Measurements from ENCODE around the gene HDHD3. TPM values are rescaled to one million over a fixed set of nuclear protein-coding genes. Genes with fewer than 3 reads are reported as not detected.

The HDHD3 gene
- total RNA-seq, 1 donor from 2014 or later, result 9.8 TPM

DNA sequence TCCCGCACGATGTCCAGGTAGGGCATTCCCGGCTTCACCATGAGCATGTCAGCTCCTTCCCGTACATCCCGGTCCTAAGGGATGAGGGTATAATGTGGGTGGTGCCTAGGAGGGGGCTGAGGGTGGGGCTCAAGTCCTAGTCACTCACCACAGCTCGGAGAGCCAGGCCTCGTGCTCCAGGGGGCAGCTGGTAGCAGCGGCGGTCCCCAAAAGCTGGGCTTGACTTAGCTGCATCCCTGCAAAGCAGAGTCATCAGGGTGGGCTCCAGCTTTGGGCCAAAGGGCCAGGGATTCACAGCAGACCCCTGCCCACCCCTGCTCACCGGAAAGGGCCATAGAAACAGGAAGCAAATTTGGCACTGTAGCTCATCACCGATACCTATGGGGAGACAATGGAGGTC, 12.7 kb upstream of the HDHD3 start:
- H3K36me3 Mint-ChIP-seq, result peaks cover 20% of the 10 kb centered on the region
- Histone ChIP-seq H3K79me2 (ENCODE audit: low read depth) (no peaks in the 10 kb centered on the region), H3K4me1 (no peaks in the 10 kb centered on the region), H3K4me2 (no peak overlapping the region), H3K9ac (no peak overlapping the region), H3K27ac (no peak overlapping the region), H3K36me3 (no peaks in the 10 kb centered on the region), H3K9me3 (ENCODE audit: low read depth) (no peaks in the 10 kb centered on the region), H3K27me3 (no peaks in the 10 kb centered on the region), H3K4me3 (no peak overlapping the region), H3F3A (ENCODE audit: low read depth) (no peaks in the 10 kb centered on the region), H4K20me1 (ENCODE audit: low read depth) (no peaks in the 10 kb centered on the region), H2AFZ (replicated peaks) (no peak overlapping the region)
- no peaks in the 10 kb centered on the region for H3K9me3 Mint-ChIP-seq
- peaks cover 8% of the 10 kb centered on the region for H3K27me3 Mint-ChIP-seq (ENCODE audit: insufficient read depth, low read depth)
- TF ChIP-seq EZH2phosphoT487 (IDR thresholded peaks at IDR 0.05), result no peak
- no peak for TF ChIP-seq EZH2 (IDR thresholded peaks at IDR 0.05)
- TF ChIP-seq CTCF (IDR thresholded peaks at IDR 0.05), result no peak
- H3K27ac Mint-ChIP-seq, result no peak overlapping the region
- no peak for DNase-seq (ENCODE audit: low spot score)
- no peak overlapping the region for H3K4me3 Mint-ChIP-seq
- H3K4me1 Mint-ChIP-seq, result no peaks in the 10 kb centered on the region

GRCh38 chr9:113388833-113389232, 12.0 kb upstream of the HDHD3 start:
- no peaks in the 10 kb centered on the region for H3K9me3 Mint-ChIP-seq
- Histone ChIP-seq H3K4me2 (no peak overlapping the region), H3F3A (ENCODE audit: low read depth) (no peaks in the 10 kb centered on the region), H3K27me3 (no peaks in the 10 kb centered on the region), H3K79me2 (ENCODE audit: low read depth) (no peaks in the 10 kb centered on the region), H3K27ac (no peak overlapping the region), H2AFZ (replicated peaks) (no peak overlapping the region), H3K4me3 (no peak overlapping the region), H3K4me1 (no peaks in the 10 kb centered on the region), H3K9ac (no peak overlapping the region), H3K9me3 (ENCODE audit: low read depth) (no peaks in the 10 kb centered on the region), H3K36me3 (no peaks in the 10 kb centered on the region), H4K20me1 (ENCODE audit: low read depth) (no peaks in the 10 kb centered on the region)
- DNase-seq (ENCODE audit: low spot score), result no peak
- peaks cover 8% of the 10 kb centered on the region for H3K27me3 Mint-ChIP-seq (ENCODE audit: insufficient read depth, low read depth)
- H3K36me3 Mint-ChIP-seq, result peaks cover 20% of the 10 kb centered on the region
- no peak for TF ChIP-seq EZH2phosphoT487 (IDR thresholded peaks at IDR 0.05)
- no peak for TF ChIP-seq EZH2 (IDR thresholded peaks at IDR 0.05)
- TF ChIP-seq CTCF (IDR thresholded peaks at IDR 0.05), result no peak
- no peaks in the 10 kb centered on the region for H3K4me1 Mint-ChIP-seq
- no peak overlapping the region for H3K27ac Mint-ChIP-seq
- no peak overlapping the region for H3K4me3 Mint-ChIP-seq

DNA sequence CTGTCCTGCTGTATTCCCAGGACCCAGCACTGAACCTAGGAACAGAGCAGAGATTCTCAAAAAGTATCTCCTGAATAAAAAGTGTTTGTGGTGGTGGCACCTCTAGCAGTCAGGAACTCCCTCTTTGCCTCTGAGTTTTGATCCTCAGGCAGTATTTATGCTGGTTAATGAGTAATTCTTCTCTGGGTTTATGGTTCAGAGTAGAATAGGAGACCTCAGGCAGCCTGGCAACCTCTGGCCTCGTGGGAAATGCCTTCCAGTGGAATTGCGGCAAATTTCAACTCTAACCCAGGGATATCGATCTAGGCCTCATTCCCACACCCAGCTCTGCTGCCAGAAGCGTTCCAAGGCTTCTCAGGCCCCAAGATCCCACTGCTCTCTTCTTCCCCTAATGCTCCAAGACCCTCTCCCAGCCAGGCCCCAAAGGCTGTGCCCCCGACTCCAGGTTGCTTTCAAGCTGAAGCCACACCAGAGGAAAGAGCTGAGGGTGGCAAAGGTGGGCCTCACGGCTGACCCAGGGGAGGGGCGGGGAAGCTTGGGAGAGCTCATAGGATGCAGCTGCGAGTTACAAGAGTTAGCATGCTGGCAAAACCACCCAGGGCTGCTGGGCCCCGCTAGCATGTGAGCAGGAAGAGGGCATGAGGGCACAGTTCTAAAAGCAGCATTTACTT, 10.9 kb upstream of the HDHD3 start:
- Histone ChIP-seq H3K9ac (no peak overlapping the region), H3K27me3 (no peaks in the 10 kb centered on the region), H3K27ac (no peak overlapping the region), H3K9me3 (ENCODE audit: low read depth) (no peaks in the 10 kb centered on the region), H3K4me2 (no peak overlapping the region), H2AFZ (replicated peaks) (no peak overlapping the region), H3K4me1 (no peaks in the 10 kb centered on the region), H3K36me3 (no peaks in the 10 kb centered on the region), H3K4me3 (no peak overlapping the region), H3K79me2 (ENCODE audit: low read depth) (no peaks in the 10 kb centered on the region), H3F3A (ENCODE audit: low read depth) (no peaks in the 10 kb centered on the region), H4K20me1 (ENCODE audit: low read depth) (no peaks in the 10 kb centered on the region)
- no peaks in the 10 kb centered on the region for H3K9me3 Mint-ChIP-seq
- no peak for DNase-seq (ENCODE audit: low spot score)
- peak overlapping the region; percentile 8 for H3K4me3 Mint-ChIP-seq
- H3K27ac Mint-ChIP-seq, result no peak overlapping the region
- no peaks in the 10 kb centered on the region for H3K4me1 Mint-ChIP-seq
- peaks cover 10% of the 10 kb centered on the region for H3K27me3 Mint-ChIP-seq (ENCODE audit: insufficient read depth, low read depth)
- H3K36me3 Mint-ChIP-seq, result peaks cover 18% of the 10 kb centered on the region
- TF ChIP-seq EZH2 (IDR thresholded peaks at IDR 0.05) (no peak), CTCF (IDR thresholded peaks at IDR 0.05) (no peak), EZH2phosphoT487 (IDR thresholded peaks at IDR 0.05) (no peak)
